GM19468 (cell line): ENCODE results near the gene OTX1.
"Not testable (repeated sequence)": the region's sequence is repeated elsewhere in the genome, so short reads cannot be mapped to it uniquely, and the experiment has no call there.

ENCODE experiments used
- ATAC-seq: cut with Tn5 transposase; IDR thresholded peaks from one replicate; pipeline ENCODE4 v1.9.1; 2021; ENCODE audit warnings: mild to moderate bottlenecking, moderate library complexity, moderate number of reproducible peaks; ENCODE audit not compliant: unreplicated experiment; ENCODE audit errors: extremely low read depth

OTX1 gene

DNA sequence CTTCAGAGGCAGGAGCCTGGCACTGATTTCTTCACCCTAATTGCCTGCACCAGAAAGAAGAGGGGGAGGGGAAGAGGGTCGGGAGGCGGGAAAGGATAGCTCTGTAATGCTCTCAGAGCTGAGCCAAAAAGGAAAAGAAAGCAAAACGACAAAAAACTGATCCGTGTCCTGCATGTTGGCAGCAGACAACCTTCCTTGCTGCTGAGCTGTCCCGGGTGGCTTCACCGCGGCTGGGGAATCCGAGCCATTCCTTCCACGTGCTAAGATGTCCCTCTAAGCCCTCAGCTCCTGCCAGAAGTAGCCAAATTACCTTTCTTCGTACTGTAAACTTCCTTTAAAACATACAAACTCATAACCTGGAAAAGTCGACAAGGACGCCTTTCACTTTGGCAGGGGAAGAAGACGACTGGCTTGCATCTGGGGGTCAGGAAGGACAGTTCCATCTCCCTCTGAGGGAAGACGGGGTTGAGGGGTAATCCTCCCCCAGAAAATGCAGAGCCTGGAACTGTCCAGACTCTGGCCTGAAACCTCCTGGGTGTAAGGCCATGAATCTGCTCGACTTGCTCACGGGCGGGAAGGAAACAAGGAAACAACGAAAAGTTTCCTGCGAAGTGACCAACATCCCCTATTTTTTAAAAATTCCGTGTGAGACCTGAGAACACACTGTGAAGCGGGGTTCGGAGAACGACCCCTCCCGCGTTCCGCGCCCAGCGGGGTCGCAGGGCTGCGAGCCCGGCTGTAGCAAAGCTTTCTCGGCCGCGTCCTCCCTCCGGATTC lies 7.7 kb downstream of the OTX1 start:
- ATAC-seq = no peak

DNA sequence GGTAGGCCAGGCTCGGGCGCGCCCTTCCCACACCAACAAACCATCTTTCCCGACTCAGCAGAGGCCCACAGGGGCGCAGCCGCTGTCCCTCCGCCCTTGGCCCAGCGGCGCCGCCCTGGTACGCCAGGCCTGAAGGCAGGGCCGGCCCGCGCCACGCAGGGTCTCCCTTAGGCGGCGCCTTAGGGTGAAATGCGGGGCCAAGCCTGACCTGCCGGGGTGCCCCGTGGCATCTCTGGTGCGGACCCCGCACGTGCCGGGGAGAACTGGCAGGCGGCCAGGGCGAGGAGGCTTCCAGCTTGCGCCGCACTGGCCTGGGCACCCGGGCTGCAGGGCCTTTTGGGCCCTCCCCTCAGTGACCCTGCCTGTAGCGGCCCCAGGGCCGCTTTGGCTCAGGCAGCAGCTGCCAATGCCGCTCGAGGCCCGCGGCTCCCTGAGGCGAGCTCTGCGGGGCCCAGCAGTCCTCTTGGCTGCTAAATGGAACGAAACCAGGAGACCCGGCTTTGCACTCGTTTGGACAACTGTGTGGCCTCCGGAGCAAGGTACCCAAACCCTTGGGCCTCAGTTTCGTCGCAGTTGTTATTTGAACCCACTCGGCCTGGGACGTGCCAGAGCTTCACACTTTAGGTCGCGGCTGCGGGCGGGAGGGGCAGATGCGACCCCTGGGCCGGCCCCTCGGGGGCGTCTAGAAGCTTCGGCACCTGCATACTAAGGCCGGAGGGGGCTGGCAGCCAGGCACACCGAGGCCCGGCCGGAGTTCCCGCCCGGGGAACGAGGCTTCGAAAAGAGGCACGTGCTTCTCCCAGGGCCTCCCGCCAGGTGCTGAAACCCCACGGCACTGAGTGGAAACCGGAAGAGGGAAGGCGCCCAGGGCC lies 8.5 kb downstream of the OTX1 start:
- ATAC-seq = no peak

DNA sequence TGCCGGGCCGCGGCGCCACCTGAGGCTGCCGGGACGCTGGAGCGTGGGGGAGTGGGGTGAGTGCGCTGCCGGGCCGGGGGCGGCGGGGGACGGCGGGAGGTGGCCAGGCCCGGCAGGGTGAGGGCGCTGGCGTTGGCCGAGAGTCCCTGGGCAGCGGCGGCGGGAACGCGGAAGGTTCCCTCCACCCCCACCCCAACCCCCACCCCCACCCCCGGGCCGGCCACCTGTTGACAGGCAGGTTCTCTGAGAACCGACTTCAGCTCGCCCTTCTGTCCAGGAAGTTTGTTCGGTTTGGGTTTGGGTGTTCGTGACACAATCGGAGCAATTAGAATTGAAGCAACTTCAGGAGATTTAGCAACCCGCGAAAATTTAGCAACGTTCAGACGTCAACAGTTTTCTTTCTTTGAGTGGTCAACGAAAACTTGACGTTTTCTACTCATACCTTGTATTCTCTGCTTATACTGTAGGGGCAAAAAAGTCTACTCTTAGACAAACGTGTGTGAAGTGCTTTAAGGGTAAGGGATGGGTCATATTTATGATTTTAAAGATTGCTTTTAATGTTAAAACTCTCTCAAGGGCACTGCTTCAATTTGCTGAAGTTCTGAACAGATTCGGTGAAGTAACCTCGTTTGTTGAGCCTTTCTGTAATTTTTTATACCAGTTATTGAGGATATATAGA lies 9.3 kb downstream of the OTX1 start:
- no peak for ATAC-seq

DNA sequence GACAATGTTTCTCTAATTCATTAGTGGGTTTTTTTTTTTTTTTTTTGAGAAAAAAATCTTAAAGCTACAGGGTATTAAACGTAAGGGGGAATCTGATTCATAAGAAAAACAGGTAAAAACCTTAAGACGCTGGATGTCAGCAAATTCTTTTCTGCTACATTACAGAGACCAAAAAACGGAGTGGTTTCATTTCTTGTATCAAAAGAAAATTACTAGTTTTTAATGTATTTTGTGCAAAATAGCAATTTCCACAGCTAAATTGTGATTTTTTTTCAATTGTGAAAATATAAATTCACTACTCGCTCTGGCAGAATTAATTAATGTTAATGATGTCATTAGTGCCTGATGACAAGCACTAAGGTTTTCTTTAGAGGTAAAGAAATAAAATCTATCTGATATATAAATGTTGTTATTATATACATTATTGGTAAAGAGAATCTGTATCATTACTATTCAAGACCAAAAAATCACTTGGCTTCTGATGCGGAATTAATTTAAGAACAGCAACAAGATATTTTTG lies 9.9 kb downstream of the OTX1 start:
- ATAC-seq = no peak

DNA sequence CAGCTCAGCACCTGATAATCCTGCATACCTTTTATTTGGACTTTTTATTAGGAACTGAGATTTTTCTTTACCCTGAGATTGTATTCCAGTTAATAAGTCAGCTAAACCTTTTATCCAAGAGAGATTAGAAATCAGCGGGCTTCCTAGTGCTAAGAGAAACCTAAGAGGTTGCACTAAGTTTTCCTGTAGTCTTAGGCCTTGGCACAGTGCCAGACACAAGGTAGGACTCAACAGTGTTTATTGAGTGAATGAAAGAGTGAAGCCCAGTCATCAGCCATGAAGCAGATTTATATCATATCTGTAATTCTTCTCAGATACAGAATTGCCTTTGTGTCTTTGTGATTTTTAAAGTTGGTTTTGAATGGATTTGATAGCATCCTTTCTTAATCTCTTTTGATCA lies 13.6 kb downstream of the OTX1 start:
- ATAC-seq = no peak

DNA sequence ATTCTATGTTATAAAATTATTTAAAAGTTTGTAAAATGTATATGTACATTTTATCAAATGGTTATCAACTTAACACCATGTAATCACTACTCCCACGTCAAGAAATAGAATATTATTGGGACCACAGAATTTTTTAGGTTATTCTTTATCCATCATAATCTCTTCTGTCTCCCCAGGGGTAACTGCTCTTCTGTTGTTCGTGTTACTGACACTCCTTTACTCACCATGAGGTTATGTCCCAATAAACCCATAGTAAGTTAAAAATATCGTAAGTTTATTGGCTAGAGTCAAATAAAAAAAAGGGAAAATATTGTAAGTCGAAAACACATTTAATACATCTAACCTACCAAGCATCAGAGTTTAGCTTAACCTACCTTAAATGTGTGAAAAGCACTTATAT lies 14.0 kb downstream of the OTX1 start:
- no peak for ATAC-seq

DNA sequence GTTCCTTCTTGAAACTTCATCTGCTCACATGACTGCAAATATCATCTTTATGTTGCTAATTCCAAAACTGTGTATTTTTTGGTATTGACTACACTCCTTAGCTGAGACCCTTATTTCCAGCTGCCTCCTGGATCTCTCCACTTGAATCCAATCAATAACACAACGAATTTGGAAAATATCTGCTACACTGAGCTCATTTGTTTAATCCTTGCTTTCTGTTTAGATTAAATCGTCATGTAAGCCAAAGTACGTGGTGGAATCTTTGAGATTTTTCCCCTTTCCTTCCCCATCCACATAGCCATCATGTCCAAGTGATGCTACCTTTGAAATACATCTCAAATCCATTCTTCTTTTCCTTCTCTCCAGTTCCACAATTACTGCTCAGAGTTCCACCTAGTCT lies 15.6 kb downstream of the OTX1 start:
- ATAC-seq = no peak

DNA sequence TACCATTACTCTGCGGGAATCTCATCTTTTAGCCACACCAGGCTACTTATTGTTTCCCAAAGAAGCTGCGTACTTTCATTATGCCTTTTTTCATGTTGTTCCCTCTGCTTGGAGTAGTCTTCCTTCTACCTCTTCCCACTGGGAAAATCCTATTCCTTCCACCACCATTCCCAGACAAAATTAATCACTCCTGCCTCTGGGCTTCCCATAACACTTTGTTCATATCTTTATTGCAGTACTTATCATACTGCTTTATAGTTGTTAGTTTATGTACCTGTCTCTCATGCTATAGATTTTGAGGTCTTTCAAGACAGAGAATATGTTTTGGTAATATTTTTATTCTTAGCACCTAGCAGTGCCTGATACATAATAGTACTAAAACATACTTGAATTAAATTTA lies 16.2 kb downstream of the OTX1 start:
- no peak for ATAC-seq

DNA sequence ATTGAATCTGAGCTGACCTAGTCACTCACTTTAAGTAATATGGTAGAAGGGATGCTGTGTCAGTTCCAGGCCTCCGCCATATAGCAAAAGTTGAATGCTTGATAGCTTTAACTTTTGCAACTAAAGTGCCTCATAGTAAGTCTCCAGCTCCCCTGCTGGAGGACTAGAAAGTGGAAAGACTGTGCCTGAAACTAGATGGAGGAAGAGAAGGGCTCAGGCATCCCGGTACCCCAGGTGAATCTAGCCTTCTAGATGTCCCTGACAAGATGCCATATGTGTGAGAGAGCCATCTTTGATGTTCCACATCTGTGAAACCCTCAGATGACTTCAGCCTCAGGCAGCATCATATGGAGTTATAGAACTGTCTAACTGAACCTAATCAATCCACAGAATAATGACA lies 21.0 kb downstream of the OTX1 start:
- no peak for ATAC-seq

- ATAC-seq = no peak
Observed at GRCh38 chr2:63073994-63074393, 23.4 kb downstream of the OTX1 start.

DNA sequence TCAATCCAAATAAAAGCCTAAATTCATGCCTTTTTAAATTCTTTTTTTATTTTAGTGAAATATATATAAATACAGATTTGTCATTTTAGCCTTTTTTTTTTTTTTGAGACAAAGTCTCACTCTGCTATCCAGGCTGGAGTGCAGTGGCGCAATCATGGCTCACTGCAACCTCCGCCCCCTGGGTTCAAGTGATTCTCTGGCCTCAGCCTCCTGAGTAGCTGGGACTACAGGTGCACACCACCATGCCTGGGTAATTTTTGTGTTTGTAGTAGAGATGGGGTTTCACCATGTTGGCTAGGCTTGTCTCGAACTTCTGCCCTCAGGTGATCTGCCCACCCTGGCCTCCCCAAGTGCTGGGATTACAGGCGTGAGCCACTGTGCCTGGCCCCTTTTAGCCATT lies 23.8 kb downstream of the OTX1 start:
- ATAC-seq = not testable (repeated sequence)

DNA sequence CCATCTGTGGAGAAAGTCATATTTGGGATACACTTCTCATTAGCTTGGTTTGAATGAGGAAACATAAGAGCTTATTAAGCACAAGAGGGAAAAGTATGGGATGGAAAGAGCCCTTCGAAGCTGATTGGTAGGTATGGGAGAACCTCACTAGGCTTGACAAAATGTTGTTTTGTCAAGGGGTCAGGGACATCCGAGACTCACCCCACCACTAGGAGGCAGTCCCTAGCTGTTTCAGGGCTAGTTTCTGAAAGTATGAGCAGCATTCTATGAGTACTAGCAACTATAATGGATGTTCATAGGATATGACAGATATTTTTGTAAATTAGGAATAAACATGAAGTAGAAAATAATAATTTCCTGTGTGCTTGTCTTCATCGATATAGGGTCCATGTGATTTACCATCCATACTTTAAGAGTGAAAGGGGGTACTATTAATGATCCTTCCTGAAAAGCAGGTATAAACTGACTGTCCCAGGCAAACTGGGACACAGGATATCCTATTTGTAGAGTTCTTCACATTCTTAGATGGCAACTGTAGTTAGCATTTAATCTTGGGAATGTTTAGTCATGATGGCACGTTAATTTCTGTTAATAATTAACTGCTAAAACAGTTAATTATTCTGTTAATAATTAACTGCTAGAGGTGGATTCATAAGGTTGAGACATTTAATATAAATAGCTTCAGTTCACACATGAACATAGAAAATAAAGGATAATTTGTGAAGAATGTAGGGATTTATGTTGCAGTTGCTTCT lies 28.4 kb downstream of the OTX1 start:
- no peak for ATAC-seq

DNA sequence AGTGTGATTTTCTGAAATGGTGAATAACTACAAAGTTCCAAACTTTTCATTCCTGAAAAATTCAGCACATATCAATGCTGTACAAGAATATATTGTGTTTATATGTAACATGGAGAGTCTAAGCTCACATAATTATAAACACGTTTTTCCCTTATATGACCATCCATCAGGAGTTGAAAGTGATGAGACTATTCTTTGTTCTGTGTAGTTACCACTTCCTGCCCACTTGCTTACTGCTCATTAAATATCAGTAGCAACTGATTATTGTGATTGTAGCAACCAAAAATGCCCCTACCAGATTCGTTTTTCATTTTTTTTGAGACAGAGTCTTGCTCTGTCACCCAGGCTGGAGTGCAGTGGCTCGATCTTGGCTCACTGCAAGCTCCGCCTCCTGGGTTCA lies 30.8 kb downstream of the OTX1 start:
- ATAC-seq = no peak

DNA sequence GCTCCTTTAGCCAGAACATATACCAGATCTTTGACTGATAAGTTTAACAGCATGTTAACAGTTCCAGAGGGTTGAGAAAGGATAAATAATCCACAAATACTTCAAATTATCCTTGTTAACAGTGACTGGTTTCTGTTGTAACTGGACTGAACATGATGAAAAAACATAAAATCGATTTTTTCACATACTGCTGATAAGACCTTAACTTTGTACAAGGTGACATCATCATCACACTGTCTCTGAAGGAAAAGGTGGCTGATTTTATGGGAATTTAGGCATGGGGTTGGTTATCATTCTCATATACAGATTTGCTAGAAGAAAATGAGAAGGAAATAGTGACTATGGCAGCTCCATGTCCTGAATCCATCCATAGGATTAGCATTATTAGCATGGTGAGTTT lies 36.1 kb downstream of the OTX1 start:
- ATAC-seq = no peak

GRCh38 chr2:63092401-63092800 lies 41.8 kb downstream of the OTX1 start:
- no peak for ATAC-seq

DNA sequence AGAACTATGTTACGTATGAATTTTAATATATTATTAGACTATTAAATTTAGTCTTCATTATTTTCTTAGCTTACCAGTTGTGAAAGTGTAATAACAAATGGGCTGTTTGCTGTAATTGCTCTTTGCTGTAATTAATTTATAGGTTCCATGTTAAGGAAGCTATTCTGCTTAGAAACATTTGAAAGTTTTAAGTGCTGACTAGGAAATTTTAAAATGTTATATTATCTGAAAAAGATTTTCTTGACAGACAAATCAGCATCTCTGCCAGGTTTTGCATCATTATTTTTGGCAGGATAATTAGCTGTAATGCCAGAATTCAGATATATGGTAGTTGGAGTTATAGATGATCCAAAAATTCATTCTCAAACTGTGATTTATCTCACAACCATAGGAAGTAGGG lies 42.2 kb downstream of the OTX1 start:
- no peak for ATAC-seq

- ATAC-seq = no peak
Observed at GRCh38 chr2:63093502-63093901, 42.9 kb downstream of the OTX1 start.

GRCh38 chr2:63096491-63096890 lies 45.9 kb downstream of the OTX1 start:
- no peak for ATAC-seq

GRCh38 chr2:63099032-63099431 lies 48.4 kb downstream of the OTX1 start:
- ATAC-seq = no peak

DNA sequence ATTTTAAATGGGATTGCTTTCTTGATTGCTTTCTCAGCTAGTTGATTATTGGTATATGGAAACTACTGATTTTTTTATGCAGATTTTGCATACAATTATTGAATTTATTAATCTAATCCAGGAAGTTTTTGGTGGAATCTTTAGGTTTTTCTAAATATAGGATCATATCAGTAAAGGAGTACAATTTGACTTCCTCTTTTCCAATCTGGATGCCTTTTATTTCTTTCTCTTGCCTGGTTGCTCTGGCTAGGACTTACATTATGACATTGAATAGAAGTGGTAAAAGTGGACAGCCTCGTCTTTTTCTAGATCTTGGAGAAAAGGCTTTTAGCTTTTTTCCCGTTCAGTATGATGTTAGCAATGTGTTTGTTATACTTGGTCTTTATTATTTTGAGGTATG lies 51.3 kb downstream of the OTX1 start:
- no peak for ATAC-seq
